HG03097 (cell line): Measurements from ENCODE around the gene ARMC9.
"Not testable (repeated sequence)": the region's sequence is repeated elsewhere in the genome, so short reads cannot be mapped to it uniquely, and the experiment has no call there.

Experiments used
- ATAC-seq: cut with Tn5 transposase; IDR thresholded peaks from one replicate; pipeline ENCODE4 v1.9.1; 2021; ENCODE audit not compliant: unreplicated experiment, low FRiP score

Gene ARMC9

DNA sequence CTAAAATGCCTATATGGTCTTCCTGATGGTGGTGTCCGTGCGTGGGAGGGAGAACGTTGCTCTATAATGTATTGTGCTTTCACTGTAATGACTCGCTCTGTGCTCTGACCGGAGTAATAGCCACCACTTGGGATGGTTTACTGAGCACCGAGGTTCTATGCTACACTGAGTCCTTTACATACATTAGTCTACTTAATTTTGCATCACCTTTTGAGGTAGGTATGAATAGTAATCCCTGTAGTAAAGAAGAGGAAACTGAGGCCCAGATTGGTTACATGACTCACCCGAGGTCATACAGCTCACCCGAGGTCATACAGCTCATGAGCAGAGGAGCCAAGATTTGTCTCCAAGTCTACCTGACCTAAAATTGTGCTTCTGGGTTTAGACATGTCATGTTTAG is 79.5 kb downstream of the ARMC9 start:
- no peak for ATAC-seq

DNA sequence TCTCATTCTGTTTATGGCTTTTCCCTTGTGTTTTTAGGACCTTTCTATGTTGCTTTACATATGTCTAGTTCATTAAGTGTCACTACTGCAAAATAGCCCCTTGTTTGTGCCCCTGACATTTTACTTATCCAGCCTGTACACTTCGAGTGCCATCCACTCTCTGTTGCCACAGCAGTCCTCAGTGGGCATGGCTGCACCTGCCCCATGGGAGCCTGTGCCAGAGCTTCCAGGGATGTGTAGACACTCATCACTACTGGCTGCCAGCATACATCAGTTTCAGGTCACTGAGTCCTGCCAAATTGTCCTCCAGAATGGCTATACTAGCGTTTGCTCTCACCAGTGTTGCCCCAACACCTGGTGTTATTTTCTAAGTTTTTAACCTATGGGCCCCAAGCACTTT is 80.4 kb downstream of the ARMC9 start:
- no peak for ATAC-seq

GRCh38 chr2:231280846-231281245 is 82.4 kb downstream of the ARMC9 start:
- ATAC-seq: no peak

DNA sequence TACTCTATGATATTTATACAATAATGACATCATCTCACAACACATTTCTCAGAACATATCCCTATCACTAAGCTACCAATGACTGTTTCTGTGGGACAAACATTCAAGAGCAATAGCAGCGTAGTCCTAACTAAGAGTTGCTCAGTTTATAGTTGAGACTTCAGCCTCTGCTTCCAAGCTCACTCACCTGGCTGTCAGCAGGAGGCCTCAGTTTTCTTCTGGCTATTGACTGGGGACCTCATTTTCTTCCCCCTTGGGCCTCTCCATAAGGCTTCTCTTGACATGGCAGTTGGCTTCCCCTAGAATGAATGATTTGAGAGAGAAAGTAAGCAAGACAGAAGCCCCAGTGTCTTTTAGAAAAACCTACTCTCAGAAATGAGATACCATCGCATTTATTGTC is 85.9 kb downstream of the ARMC9 start:
- no peak for ATAC-seq

- ATAC-seq: no peak
Observed at GRCh38 chr2:231286964-231287363, 88.5 kb downstream of the ARMC9 start.

GRCh38 chr2:231287696-231288095 is 89.3 kb downstream of the ARMC9 start:
- ATAC-seq: no peak

DNA sequence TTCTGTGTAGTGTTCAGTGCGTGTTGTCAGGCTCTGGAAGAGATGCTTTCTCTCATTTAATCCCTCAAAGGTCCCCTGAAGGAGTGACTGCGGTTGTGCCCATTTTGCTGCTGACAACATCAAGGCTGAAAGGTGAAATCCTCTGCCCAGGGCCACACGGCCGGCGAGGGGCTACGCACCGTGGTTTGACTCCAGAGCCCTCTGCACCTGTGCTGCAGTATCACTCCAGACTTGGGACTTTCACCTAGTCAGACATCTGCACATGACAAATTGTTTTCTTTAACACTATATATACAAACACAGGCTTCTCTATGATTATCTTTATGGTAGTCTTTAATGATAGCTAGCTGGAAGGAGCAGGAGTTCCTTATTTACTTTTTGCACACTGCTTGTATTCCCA is 90.2 kb downstream of the ARMC9 start:
- no peak for ATAC-seq

- no peak for ATAC-seq
Observed at GRCh38 chr2:231290321-231291015, 92.0 kb downstream of the ARMC9 start.

- no peak for ATAC-seq
Observed at GRCh38 chr2:231292472-231293134, 94.2 kb downstream of the ARMC9 start.

GRCh38 chr2:231293163-231293562 is 94.7 kb downstream of the ARMC9 start:
- no peak for ATAC-seq

- ATAC-seq: no peak
Observed at GRCh38 chr2:231294116-231294515, 95.7 kb downstream of the ARMC9 start.

DNA sequence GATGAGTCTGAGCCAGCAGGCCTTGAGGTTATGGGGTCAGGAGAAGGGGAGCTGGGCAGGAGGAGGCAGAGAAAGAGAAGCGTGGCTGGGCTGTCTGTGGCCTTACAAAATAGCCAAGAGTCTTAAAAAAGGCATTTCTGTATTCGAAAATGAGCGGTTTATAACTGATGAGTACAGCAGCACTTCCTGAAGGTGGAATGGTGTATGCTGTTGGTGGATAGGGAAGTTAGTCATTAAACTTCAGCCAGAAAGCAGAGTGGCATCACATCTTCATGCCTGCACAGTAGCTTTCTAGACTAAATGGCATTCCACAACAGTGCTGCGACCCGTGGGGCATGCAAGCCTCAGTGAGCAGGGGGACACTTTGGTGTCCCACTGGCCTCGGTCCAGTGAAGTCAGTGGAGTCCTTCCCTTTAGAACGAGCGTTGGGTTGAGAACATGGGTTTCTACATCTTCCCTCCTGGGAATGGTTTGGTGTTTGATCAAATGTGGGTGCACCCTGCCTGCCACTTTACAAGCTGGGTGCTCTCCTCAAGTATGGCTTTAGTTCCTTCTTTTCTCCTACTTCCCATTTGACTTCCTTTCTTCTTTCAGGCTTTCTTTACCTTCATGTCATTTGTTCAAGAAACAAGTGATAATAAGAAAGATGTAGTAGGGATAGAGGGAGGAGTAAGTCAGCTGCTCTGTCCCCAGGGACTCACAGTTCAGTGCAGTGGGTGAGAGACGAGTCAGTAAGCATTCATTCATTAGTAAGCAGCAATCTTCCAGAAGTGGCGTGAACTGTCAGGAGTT is 96.3 kb downstream of the ARMC9 start:
- no peak for ATAC-seq

DNA sequence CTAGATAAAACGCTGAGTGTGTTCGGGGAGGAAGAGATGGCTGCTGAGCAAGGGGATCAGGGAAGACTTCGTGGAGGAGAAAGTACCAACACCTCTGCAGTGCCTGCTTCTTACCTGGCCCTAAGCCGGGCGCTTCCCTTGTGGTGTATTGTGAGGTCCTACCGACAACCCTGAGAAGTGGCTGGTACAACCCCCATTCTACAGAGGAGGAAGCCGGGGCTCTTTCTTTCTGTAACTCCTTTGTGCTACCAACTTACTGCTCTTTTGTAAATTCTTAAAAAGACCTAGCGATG is 96.9 kb downstream of the ARMC9 start:
- ATAC-seq: no peak

GRCh38 chr2:231296401-231296974 is 98.1 kb downstream of the ARMC9 start:
- ATAC-seq: no peak

GRCh38 chr2:231297108-231297908 is 98.9 kb downstream of the ARMC9 start:
- ATAC-seq: no peak

DNA sequence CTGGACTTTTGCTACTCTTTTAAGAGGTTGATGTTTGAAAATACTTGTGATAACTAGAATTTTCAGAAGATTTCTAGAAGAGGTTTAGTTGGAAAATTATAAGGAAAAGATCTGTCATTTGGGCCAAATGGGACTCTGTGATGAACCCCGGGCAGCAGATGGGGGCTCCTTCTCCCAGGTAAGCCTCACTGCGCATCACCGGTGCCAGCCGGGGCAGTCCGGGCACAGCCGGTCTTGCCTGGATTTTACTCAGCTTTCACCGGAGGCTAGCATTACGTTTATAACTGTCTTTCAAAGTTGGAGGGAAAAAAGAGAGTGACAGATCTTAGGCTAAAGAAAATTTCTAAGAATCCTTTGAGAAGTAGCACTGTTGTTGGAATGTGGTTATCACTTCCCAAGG is 99.7 kb downstream of the ARMC9 start:
- ATAC-seq: no peak

DNA sequence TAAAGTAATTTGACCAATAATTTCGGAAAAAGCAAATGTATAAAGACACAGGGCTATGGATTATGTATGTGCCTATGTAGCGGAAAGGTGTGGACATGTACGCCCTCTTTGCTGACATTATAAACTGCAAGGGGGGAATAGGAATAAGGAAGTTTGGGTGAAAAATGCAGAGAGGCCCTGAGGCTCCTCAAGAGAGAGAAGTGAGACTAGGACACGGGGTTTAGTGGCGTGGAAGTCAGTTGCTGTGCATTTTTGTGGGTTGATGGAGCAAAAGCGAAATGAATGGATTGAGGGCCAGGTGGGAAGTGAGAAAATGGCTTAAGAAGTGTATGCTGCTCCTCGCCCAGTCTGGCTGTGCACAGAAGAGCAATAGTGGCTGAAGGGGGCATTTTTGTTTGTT is 100.8 kb downstream of the ARMC9 start:
- ATAC-seq: no peak

DNA sequence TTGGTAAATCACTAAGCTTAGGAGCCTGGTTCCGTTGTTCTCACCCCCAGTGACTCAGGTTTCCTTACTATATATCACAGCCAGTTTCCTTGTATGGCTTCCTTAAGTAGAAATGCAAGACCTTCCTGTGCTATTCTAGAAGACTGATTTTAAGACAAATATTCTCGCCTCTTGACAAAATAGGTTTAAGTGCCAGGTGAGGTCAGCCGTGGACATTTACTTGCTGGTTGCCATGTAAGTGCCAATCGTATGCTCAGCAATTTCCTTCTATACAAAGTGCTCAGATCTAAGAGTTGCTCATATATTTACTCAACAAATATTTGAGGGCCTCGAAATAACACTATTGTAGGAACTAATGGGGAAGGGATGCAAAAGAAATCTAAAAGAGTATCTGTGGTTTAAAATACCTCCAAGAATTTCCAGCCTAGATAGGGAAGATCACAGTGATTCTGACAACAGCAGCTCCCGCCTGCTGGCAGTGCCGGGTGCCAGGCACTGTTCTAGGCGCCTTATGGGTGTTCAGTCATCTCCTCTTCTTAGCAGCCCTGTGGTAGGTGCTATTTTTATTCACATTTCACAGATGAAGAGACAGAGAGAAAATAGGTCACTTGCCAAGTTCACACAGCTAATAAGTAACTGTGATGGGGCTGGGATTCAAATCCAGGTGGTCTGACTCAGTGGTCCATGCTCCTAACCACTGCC is 101.7 kb downstream of the ARMC9 start:
- ATAC-seq: peak; percentile 38

- peak; percentile 52 for ATAC-seq
Observed at GRCh38 chr2:231300722-231301076, 102.3 kb downstream of the ARMC9 start.

- ATAC-seq: not testable (repeated sequence)
Observed at GRCh38 chr2:231304259-231304658, 105.8 kb downstream of the ARMC9 start.
